ENCODE data around the gene SLC2A9.

GRCh38 chr4:10011277-10011676 is 10.0 kb downstream of the SLC2A9 start:
- TF ChIP-seq CTCF (IDR thresholded peaks at IDR 0.05) = no peak
- no peak for TF ChIP-seq EP300 (IDR thresholded peaks at IDR 0.05)
- no peak for TF ChIP-seq POLR2AphosphoS5 (IDR thresholded peaks at IDR 0.05)
- no peak for TF ChIP-seq POLR2A (IDR thresholded peaks at IDR 0.05)
